Endometrial microvascular endothelial cells (primary cell): ENCODE measurements around the gene CKS1B. TPM values are rescaled to one million over a fixed set of nuclear protein-coding genes. Genes with fewer than 3 reads are reported as not detected.

Experiments used
- in situ Hi-C: cut with HindIII; loops from 2 replicates; pipeline ENCODE4 v1.10.0; 2017; ENCODE audit warnings: low sequenced_read_pairs, low pct_unique_long_range_greater_than_20kb; ENCODE audit errors: inconsistent ontology term
- total RNA-seq: library from RNA; depleted of rRNA; stranded (reverse); fragments of >200 nt; gene quantifications from one replicate; pipeline ENCODE4 v1.2.3, GENCODE V29; 2015; ENCODE audit errors: inconsistent ontology term

The CKS1B gene
- total RNA-seq, 1 donor from 2014 or later: 125 TPM

DNA sequence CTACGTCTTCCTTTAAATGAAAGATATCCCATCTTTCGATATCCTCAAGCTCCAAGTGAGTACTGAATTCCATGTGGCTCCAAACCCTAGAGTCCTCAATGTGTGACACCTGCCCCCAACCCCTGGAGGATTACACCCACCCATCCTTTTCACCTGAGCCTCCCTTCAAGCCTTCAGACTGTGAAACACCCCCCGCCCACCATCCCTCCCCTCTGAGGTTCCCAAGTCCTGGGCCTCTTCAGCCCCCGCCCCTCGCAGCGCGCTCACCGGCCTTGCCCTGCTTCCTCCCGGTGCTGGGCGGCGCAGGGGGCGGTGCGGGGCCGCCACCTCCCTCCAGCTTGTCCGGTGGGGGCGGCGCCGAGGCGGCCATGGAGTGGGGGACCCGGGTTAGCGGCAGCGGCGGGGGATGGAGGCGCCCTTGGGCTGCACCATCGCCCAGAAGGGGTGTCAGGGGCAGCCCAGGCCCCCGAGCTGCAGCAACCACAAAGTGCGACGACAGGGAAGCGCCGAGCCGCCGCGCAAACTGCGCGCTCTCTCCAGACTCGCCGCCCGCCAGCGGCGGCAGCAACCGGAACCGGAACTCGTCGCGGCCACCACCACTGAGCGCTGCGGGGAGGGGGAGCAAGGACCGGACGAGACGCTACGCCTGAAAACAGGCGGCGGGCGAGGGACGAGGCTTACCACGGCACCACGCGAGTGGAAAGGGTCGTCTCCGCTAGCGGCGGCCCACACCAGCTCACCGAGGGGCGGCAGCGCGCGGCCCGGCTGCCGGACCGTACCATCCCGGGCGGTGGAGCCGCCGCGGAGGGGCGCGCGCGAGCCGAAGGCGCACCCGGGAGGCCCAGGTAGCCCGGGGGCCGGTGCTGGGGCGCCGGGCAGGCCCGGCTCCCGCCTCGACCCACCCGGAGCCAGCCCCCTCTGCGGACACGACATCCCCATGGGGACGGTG is 13.0 kb upstream of the CKS1B start, which contains the start of gene PYGO2:
Gene PYGO2, minus strand, starts transcription at position 576 of the 949 bp plus-strand sequence. Its CDS starts 206 bp downstream, at position 370.
- in situ Hi-C loops: no loop called here

DNA sequence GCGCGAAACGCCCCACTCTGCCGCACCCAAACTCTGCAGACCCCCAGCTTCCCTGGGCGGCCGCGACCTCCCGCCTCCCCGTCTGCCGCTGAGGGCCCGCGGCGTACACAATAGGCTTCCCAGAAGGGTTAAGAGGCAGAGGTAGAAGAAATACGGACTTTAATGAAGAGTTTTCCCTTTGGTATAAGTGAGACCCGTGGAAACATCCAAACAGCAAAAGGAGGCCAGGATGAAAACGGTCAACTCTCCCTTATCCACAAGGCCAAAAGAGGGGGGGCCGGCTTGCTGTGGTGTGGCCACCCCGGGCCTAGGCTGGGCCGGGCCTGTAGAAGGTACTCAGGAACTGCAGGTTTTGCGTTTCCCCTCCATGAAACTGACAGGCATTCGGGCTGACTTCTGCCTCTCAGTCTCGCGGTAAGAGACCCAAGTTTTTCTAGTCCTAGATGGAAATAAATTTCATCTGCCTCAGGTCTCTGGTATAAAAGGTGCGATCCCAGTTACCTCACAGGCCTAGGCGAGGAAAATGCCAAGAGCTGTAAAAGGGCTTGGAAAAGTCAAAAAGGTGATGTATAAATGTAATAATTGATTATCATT is 12.2 kb upstream of the CKS1B start:
- in situ Hi-C loops: no loop called here

DNA sequence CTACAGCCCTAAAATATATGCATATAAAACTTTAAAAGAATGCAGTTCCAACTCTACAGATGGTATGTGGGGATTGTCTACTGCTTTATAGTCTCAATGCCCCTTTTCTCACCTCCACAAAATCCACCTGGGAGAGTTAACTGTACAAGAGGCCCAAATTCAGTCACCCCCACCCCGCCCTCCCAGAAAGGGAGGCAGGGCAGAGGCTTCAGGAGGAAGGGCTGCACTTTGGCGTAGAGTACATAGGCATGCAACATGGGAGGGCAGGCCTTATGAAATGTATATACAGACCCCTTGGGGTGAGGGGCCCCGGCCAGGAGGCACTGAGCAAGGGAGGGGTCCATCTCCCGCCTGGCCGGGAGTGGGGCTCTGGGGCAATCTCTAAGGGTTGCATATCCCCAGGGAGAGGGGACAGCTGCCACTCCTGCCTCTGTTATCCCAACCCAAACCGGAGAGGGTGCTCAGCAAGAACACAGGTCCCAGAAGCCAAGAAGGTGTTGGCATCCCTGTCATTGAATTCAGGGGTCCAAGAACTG is 11.6 kb upstream of the CKS1B start:
- in situ Hi-C loops: no loop called here

DNA sequence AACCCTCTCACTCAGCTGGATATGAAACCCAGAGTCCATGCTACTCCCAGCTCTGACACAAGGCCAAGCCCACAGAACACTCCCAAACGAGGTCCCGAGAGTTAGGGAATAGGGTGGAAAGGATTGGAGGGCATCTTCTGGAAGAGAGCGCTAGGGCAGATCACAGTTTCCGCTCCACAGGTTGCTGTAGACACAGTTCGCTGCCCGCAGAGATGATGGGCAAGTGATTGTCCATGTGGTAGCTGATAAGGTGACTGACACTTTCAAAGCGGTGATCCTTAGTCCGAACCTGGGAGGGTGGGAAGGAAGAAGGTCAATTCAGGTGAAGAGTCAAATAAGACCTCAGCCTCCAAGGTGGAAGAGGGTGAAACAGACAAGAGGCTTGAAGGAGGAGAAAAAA is 10.8 kb upstream of the CKS1B start:
- in situ Hi-C loops: no loop called here

DNA sequence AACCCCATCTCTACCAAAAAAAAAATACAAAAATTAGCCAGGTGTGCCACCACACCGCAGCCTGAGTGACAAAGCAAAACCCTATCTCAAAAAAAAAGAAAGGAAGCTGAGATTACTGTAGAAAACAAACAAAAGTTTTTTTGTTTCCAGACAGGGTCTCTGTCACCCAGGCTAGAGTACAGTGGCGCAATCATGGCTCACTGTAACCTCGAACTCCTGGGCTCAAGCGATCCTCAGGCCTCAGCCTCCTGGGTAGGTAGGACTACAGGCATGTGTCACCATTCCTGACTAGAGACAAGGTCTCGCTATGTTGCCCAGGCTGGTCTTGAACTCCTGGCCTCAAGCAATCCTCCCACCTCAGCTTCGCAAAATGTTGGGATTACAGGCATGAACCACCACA is 10.1 kb upstream of the CKS1B start:
- in situ Hi-C loops: no loop called here

DNA sequence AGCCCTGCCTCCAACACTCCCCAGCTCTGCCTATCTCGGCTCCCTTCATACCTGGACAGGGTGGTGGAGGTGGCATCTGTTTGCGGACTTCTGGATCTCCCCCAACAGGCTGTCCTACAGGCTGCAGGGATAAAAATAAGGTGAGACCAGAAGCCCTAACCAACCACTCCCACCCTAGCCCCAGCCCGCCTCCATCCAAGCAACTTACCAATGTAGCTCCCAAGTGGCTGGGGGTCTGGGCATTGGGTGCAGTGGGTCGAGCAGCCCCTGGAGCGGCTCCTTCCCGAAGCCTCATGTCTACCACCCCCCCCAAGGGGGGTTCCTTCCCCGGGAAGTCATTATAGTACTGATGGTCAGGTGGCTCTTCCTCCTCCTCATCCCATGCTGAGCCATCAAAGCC is 8.4 kb upstream of the CKS1B start:
- in situ Hi-C loops: no loop called here

DNA sequence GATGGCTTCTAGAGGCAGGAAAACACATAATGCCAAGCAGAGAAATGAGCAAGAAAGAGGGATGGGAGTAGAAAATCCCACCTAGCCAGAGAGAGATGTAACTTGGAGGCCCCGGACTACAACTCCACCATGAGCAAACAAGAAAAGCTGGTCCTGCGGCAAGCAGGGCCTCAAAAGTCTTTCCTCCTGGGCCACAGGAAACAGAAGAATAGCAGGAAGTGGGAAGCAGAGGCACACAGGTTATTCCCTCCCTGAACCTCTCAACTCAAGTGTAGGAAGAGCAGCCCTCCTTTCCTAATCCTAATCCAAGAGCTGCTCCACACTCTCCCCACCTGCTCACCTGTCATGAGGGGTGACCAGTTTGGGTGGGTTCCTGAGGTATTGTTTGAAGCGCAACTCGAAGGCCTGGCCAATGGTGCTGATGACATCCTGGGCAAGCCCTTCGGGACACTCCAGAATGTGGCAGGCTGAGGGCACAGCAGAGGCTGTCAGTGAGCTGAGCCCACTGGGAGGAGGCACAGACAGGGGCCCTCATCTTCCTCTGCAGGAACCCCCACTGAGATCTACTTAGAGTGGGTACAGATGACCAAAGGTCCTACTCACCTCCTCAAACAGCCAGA is 7.0 kb upstream of the CKS1B start:
- in situ Hi-C loops: no loop called here

DNA sequence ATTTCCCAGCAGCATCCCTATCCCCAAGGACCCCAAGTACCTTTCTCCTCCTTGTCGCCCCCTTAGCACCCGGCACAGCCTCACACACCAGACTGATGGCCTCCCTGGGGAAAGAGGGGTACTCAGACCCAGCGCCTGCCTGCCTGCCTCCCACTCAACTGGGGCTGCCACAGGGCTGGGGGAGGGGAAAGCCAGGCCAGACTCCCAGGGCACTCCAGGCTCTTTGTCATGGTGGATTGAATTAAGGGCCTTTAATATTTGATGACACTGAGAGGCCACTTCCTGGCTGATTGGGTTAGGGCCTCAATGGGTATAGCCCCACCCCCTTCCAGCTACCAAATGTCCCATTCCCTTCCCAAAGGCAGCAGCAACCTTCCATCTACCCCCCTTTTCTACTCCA is 5.8 kb upstream of the CKS1B start:
- in situ Hi-C loops: no loop called here

DNA sequence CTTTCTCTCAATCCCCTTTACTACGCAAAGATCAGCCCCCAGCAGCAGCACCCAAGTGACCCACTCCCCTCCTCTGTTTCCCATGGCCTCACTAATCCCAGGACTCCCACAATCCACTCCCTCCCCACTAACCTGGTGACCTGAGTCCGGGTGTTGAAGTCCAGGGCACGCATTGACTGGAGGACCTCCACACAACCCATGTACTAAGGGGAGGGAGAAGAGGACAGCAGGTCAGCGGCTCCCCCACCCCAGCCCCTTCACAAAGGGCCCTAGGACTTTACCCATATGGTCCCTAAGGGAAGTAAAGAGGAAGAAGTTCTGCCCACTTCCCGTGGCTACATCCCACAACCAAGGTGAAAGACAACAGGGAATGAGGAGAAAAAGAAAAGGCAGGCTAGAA is 5.2 kb upstream of the CKS1B start:
- in situ Hi-C loops: no loop called here

DNA sequence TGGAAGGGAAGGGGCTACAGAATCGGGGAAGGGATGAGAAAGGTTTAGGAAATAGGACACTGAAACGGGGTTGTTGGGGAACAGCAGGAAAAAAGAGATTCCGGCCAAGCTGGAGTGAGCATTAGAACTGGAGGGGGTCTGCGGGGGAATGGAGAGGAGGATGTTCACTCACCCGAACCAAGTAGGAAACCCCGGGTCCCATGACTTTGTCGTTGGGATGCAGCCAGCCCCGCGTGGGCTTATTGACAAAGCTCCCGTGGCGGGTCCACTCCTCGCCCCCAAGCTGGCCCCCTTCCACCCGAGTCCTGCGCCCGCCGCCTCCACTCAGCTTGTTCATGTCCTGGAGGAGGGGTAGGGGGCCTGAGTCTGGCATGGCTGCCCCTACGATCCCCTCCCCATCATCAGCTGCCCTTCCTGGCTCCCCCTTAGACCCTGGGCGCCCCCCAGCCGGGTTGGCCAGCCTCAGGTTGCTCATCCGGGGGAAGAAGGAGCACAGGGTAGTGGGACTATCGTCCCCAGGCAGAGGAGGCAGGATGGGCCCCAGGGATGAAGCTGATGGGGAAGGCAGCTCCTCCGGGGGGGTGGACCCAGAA is 4.5 kb upstream of the CKS1B start:
- in situ Hi-C loops: no loop called here

DNA sequence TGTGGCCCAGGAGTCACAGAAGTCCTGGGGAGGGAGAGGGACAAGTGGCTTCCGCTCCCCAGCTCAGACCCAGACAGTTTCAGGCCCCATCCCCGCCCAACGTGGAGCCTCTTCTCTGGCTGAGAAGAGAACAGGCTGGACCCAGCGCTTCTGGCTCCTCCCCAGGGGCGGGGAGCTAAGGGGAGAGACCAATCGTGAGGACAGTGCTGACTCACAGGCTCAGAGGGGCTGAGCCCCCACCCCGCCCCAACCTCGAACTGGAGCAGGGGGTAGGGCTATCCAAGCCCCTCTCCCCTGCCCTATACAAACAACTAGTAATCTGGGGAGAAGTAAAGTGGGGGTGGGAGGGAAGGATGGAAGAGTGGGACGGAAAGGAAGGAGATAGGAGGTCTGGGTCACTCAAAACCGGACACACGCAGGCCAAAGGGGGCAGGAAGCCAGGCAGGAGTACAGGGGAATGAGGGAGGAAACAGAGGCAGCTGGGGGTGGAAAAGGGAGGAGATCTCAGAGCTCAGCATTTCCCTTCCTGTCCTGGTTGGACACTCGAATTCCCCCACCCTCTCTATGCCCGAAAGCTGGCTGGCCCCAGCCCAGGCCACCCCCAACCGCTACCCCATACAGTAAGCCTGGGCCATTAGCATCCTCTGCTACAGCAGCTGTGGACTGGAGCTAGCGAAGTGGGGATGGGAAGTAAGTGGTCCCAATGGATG is 3.7 kb upstream of the CKS1B start, which contains the start of gene SHC1:
Gene SHC1, minus strand, starts transcription at position 117 of the 710 bp plus-strand sequence. CDS start 221 bp downstream, outside the sequence.
- in situ Hi-C loops: no loop called here

DNA sequence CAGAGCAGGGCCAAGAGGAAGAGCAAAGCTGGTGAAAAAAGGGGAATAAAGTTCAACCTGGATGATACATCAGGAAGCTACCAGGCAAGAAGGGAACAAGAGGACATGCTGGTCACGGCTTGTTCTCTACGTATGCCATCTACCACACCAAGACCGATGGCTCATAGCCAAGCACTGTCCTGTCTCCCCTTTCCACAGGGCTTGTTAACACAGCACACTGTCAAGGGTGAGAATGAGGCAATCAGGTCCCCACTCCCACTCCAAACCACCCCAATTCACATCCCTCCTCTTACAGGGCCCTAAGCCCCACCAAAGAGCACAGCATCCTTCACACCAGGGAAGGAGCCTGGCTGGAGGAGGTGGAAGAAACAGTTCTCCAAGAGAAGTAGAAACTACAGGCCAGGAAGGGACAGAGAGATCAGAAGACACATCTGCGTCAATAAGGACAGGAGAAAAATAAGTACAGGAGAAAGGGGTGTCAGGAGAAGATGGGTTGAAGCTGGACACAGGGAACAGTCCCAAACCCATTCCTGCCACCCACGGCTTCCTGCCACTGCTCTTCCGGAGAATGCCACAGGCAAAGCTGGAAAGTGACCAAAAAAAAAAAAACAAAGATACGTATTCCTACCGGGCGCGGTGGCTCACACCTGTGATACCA is 3.0 kb upstream of the CKS1B start:
- in situ Hi-C loops: no loop called here

DNA sequence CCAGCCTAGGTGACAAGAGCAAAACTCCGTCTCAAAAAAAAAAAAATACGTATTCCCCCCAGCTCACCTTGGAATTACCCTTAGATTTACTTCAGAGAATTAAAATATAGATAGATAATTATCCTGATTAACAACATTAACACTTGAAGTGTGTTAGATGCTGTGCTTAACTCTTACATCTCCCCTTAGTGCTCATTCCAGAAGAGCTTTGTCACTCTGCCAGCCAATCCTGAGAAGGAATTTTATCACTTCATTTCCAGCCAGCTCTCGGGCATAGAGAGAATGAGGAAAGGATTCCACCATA is 2.3 kb upstream of the CKS1B start:
- in situ Hi-C loops: no loop called here

DNA sequence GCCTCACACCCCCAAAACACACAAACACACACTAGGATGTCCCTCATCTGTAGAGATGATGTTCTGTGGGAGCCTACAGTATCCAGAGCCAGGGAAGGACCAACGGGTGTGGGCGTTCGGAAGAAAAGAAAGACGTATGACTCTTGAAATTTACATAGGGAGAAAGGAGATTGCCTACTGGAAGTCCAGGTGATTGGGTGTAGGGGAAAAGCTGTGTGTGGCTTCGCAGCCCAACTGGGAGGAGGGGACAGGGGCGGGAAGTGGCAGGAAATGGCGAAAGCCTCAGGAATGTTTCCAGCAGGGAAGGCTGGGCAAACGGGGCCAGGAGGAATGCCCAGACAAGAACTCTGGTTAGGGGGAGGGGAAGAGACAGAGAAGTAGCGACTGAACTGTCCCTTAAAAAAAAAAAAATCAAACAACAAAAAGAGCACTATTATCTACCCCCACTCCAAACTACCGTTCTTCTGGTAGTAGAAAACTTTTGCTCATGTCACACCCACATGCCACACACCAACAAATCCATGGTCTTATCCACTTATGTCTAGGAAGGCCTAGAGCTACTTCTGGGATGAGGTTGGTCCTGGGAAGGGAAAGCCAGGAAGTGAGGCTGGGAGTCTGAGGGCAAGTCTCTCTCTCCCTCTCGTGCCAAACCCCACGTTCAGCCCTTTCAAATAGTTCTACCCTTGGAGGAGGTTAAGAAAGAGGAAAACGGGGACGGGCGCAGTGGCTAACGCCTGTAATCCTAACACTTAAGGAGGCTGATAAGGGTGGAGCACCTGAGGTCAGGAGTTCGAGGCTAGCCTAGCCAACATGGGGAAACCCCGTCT is 1.8 kb upstream of the CKS1B start:
- in situ Hi-C loops: no loop called here

DNA sequence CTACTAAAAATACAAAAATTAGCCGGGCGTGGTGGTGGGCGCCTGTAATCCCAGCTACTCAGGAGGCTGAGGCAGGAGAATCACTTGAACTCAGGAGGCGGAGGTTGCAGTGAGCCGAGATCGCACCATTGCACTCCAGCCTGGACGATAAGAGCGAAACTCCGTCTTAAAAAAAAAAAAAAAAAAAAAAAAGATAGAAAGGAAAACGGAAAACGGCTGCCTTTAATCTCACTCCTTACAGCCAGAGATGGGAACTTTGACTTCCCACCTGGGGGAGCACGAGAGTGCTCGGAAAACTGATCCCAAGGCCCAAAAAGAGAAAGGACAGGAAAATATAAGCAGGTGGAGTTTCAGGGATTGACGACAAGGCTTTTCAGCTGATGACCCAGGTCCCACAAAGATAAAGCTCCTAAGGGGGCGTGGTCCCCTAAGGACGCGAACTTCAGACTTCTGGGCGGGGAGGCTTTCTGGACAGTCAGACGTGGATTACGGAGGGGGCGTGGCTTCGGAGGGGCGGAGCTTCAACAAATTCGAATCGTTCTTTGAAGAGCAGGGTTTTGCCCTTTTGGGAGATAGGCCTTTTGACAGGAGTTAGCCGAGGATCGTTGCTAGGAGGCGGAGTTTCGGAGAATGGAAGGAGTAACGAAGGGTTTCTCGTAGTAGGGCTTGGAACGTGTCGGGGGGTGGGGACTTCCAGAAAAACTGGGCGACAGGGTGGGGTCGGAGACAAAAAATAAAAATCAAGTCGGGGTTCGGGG is 958 bp upstream of the CKS1B start:
- in situ Hi-C loops: no loop called here

DNA sequence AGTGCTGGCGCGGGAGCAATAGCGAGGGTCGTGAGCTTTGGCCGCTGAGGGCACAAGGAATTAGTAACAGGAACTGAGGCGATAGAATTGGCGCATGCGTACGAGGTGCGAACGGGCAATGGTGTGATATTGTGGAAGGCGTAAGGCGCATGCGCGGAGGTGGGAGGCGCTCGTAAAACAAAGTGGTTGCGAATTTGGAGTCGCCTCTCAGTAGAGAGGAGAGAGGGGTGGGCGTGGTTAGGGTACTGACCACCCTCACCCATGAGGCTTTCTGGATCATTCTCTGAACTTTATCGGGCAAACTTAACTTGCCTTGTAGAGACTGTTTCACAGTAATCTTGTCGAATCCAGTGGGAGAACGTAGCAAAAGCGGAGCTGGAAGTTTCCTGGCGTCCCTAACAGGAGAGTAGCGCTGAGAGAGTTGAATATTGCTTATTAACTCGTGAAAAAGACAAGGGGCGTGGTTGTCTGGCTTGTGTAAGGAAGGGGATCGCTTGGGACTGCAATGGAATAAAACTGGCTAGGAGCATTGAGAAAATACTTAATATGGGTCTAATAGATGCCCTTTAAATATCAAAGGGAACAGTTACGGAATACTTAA is 427 bp downstream of the CKS1B start:
- in situ Hi-C loops: no loop called here
